Liver (tissue), 9 donors: ENCODE data around the gene PPM1D. TPM values are rescaled to one million over a fixed set of nuclear protein-coding genes. Genes with fewer than 3 reads are reported as not detected.

Experiments
- DNase-seq: peaks from one replicate; pipeline ENCODE4 v3.0.0-alpha.2; 2017; ENCODE audit warnings: low spot score
- H3K27ac ChIP-seq, 2 donors: one replicate each; pipeline ENCODE4 v1.7.0; 2013; ENCODE audit warnings: inconsistent platforms in 2 of 2, low read length in 2 of 2, control low read depth in 1 of 2, low read depth in 1 of 2, mild to moderate bottlenecking in 1 of 2
- H3K27me3 ChIP-seq, 4 donors: one replicate each; pipeline versions ENCODE4 v1.6.1 to v1.7.0; 2013; ENCODE audit warnings: low read length in 3 of 4, inconsistent platforms in 1 of 4, mild to moderate bottlenecking in 1 of 4, moderate library complexity in 1 of 4; ENCODE audit not compliant: control insufficient read depth in 4 of 4, insufficient read depth in 4 of 4
- H3K36me3 ChIP-seq, 4 donors: one replicate each; pipeline versions ENCODE4 v1.6.1 to v1.7.0; 2013; ENCODE audit warnings: low read length in 3 of 4, mild to moderate bottlenecking in 3 of 4, low read depth in 1 of 4, moderate library complexity in 1 of 4; ENCODE audit not compliant: control insufficient read depth in 4 of 4, insufficient read depth in 3 of 4
- H3K4me1 ChIP-seq, 4 donors: one replicate each; pipeline versions ENCODE4 v1.6.1 to v1.7.0; 2013; ENCODE audit warnings: low read length in 3 of 4, mild to moderate bottlenecking in 3 of 4, moderate library complexity in 1 of 4; ENCODE audit not compliant: control insufficient read depth in 4 of 4, insufficient read depth in 4 of 4
- H3K4me3 ChIP-seq, 3 donors: one replicate each; pipeline versions ENCODE4 v1.6.1 to v1.7.0; 2013; ENCODE audit warnings: low read length in 3 of 3, control low read depth in 1 of 3, low read depth in 1 of 3, mild to moderate bottlenecking in 1 of 3
- H3K9ac ChIP-seq, 2 donors: one replicate each; pipeline ENCODE4 v1.7.0; 2013; ENCODE audit warnings: low read length in 2 of 2, mild to moderate bottlenecking in 2 of 2, moderate library complexity in 2 of 2, control low read depth in 1 of 2, low read depth in 1 of 2
- H3K9me3 ChIP-seq, 4 donors: one replicate each; pipeline versions ENCODE4 v1.6.1 to v1.7.0; 2013; ENCODE audit warnings: low read length in 3 of 4; ENCODE audit not compliant: control insufficient read depth in 4 of 4
- ATF3 ChIP-seq: IDR thresholded peaks from 2 replicates; pipeline ENCODE4 v1.6.1; 2016; ENCODE audit warnings: antibody characterized with exemption
- CTCF ChIP-seq: fragments of 150-350 bp; IDR thresholded peaks from 2 replicates; pipeline ENCODE4 v1.5.1; 2017; ENCODE audit warnings: improper control_type of control experiment, low read depth, low read length; ENCODE audit not compliant: missing input control
- EGR1 ChIP-seq, 2 donors: IDR thresholded peaks; 2 replicates each; pipeline ENCODE4 v1.6.1; 2016 to 2018; ENCODE audit warnings: antibody characterized with exemption in 2 of 2, low read depth in 2 of 2
- FOXA1 ChIP-seq: IDR thresholded peaks from 2 replicates; pipeline ENCODE4 v1.6.1; 2016; ENCODE audit warnings: antibody characterized with exemption
- GABPA ChIP-seq, 2 donors: IDR thresholded peaks in 1 of 2; conservative IDR thresholded peaks in 1 of 2; 2 replicates each; pipeline ENCODE4 v1.6.1; 2016; ENCODE audit warnings: antibody characterized with exemption in 2 of 2, mild to moderate bottlenecking in 1 of 2, moderate library complexity in 1 of 2
- HNF4A ChIP-seq, 2 donors: conservative IDR thresholded peaks; 2 replicates each; pipeline ENCODE4 v1.6.1; 2016; ENCODE audit warnings: antibody characterized with exemption in 2 of 2, mild to moderate bottlenecking in 2 of 2
- HNF4G ChIP-seq: IDR thresholded peaks from 2 replicates; pipeline ENCODE4 v1.6.1; 2016; ENCODE audit warnings: antibody characterized with exemption
- JUND ChIP-seq, 2 donors: IDR thresholded peaks; 2 replicates each; pipeline ENCODE4 v1.6.1; 2016; ENCODE audit warnings: antibody characterized with exemption in 2 of 2
- MAX ChIP-seq: IDR thresholded peaks from 2 replicates; pipeline ENCODE4 v1.6.1; 2016; ENCODE audit warnings: antibody characterized with exemption
- NR2F2 ChIP-seq: IDR thresholded peaks from 2 replicates; pipeline ENCODE4 v1.6.1; 2016; ENCODE audit warnings: antibody characterized with exemption
- RAD21 ChIP-seq, 2 donors: IDR thresholded peaks; 2 replicates each; pipeline ENCODE4 v1.6.1; 2016; ENCODE audit warnings: antibody characterized with exemption in 2 of 2, mild to moderate bottlenecking in 2 of 2
- REST ChIP-seq: IDR thresholded peaks from 2 replicates; pipeline ENCODE4 v1.6.1; 2016; ENCODE audit warnings: antibody characterized with exemption, mild to moderate bottlenecking
- RXRA ChIP-seq, 2 donors: IDR thresholded peaks; 2 replicates each; pipeline ENCODE4 v1.6.1; 2017 to 2018; ENCODE audit warnings: antibody characterized with exemption in 2 of 2, mild to moderate bottlenecking in 1 of 2
- SP1 ChIP-seq: IDR thresholded peaks from 2 replicates; pipeline ENCODE4 v1.6.1; 2018; ENCODE audit warnings: antibody characterized with exemption, mild to moderate bottlenecking
- TAF1 ChIP-seq: conservative IDR thresholded peaks from 2 replicates; pipeline ENCODE4 v1.6.1; 2016; ENCODE audit warnings: antibody characterized with exemption, mild to moderate bottlenecking
- YY1 ChIP-seq: IDR thresholded peaks from 2 replicates; pipeline ENCODE4 v1.6.1; 2016; ENCODE audit warnings: antibody characterized with exemption, mild to moderate bottlenecking
- ZBTB33 ChIP-seq: IDR thresholded peaks from 2 replicates; pipeline ENCODE4 v1.6.1; 2016; ENCODE audit warnings: antibody characterized with exemption
- WGBS: extraction: QIAGEN DNeasy Blood & Tissue Kit; methylation state at CpG from one replicate; pipeline ENCODE4 v1.1.7; 2013; 5-methylcytosine and 5-hydroxymethylcytosine counted together
- polyA plus RNA-seq, 2 donors: library from polyadenylated mRNA; stranded (reverse) in 1 of 2; unstranded in 1 of 2; fragments of 200-250 nt in 1 of 2; fragments of >200 nt in 1 of 2; fragmentation: Nextera tagmentation in 1 of 2; extraction: Ambion mirVana in 1 of 2; gene quantifications; one replicate each; pipeline versions ENCODE4 v1.2.1 to v1.2.3, GENCODE V29; 2013 to 2015
- total RNA-seq, 2 donors: library from RNA; depleted of rRNA; stranded (reverse); fragments of >200 nt; gene quantifications; one replicate each; pipeline ENCODE4 v1.2.3, GENCODE V29; 2014
- donor health status: healthy.
- donor health status: healthy.
- donor health status: healthy.
- donor health status: healthy.
- donor health status: healthy.

The PPM1D gene
- total and polyA plus RNA-seq, 4 donors: 2.0 to 8.7 (median 5.0) TPM

- H3K36me3 ChIP-seq: no peaks in the 10 kb centered on the region
- WGBS: 35% methylated on average over 2 of the region's 2 CpGs
- DNase-seq: no peak
- H3K4me1 ChIP-seq: peaks cover 0 to 3% (median 1%) of the 10 kb centered on the region in 4 donors
- H3K27ac ChIP-seq: no peak overlapping the region
- H3K4me3 ChIP-seq: no peak overlapping the region
- TF ChIP-seq NR2F2 (peak; percentile 27), RXRA (IDR thresholded peaks at IDR 0.05) (no peak), RAD21 (IDR thresholded peaks at IDR 0.05) (peak in 1 of 2 donors; percentile 6)
- H3K9me3 ChIP-seq: no peaks in the 10 kb centered on the region
- H3K9ac ChIP-seq: no peak overlapping the region
- no peaks in the 10 kb centered on the region for H3K27me3 ChIP-seq
Observed at GRCh38 chr17:60579090-60579489, 20.9 kb upstream of the PPM1D start.

GRCh38 chr17:60579551-60579950 is 20.4 kb upstream of the PPM1D start:
- Histone ChIP-seq H3K4me3 (no peak overlapping the region), H3K9me3 (no peaks in the 10 kb centered on the region)

More at GRCh38 chr17:60579551-60579950, 20.4 kb upstream of the PPM1D start:
- WGBS: 78% methylated on average over 4 of the region's 4 CpGs
- no peaks in the 10 kb centered on the region for H3K27me3 ChIP-seq
- no peak for DNase-seq
- TF ChIP-seq TAF1: no peak
- TF ChIP-seq ZBTB33: no peak
- no peak for TF ChIP-seq RXRA (IDR thresholded peaks at IDR 0.05)
- TF ChIP-seq REST: no peak
- no peak for TF ChIP-seq NR2F2
- TF ChIP-seq FOXA1: no peak
- TF ChIP-seq CTCF: no peak
- no peak for TF ChIP-seq EGR1 (IDR thresholded peaks at IDR 0.05; ENCODE audit: low read depth in 2 of 2)
- TF ChIP-seq GABPA (IDR thresholded peaks at IDR 0.05 in 1 of 2, conservative IDR thresholded peaks at IDR 0.05 in 1 of 2): no peak
- no peak for TF ChIP-seq ATF3
- no peak for TF ChIP-seq HNF4G
- TF ChIP-seq MAX: no peak
- TF ChIP-seq RAD21 (IDR thresholded peaks at IDR 0.05): no peak
- no peak for TF ChIP-seq YY1
- TF ChIP-seq SP1: no peak
- TF ChIP-seq JUND (IDR thresholded peaks at IDR 0.05): no peak
- TF ChIP-seq HNF4A (conservative IDR thresholded peaks at IDR 0.05): no peak
- H3K36me3 ChIP-seq: no peaks in the 10 kb centered on the region
- peaks cover 0 to 3% (median 1%) of the 10 kb centered on the region in 4 donors for H3K4me1 ChIP-seq
- H3K27ac ChIP-seq: no peak overlapping the region
- H3K9ac ChIP-seq: no peak overlapping the region
